H9 (cell line): ENCODE measurements around the gene COLEC12. TPM values are rescaled to one million over a fixed set of nuclear protein-coding genes. Genes with fewer than 3 reads are reported as not detected.

Source experiments
- DNase-seq: peaks from one replicate; pipeline ENCODE4 v3.0.0-alpha.2; 2017
- H2AFZ ChIP-seq: one replicate; pipeline ENCODE4 v1.6.1; 2013; ENCODE audit warnings: mild to moderate bottlenecking, low read length, control low read depth, moderate library complexity
- H2AK5ac ChIP-seq: 2 replicates; pipeline ENCODE4 v1.6.1; 2013; ENCODE audit warnings: low read length, control low read depth, mixed read lengths; ENCODE audit not compliant: insufficient read length
- H2BK120ac ChIP-seq: one replicate; pipeline ENCODE4 v1.6.1; 2013; ENCODE audit warnings: low read depth, mild to moderate bottlenecking, low read length, control low read depth, inconsistent platforms; ENCODE audit not compliant: poor library complexity, severe bottlenecking
- H2BK12ac ChIP-seq: 2 replicates; pipeline ENCODE4 v1.6.1; 2013; ENCODE audit warnings: low read length, control low read depth, mixed read lengths, low read depth; ENCODE audit not compliant: insufficient read length
- H2BK15ac ChIP-seq: 2 replicates; pipeline ENCODE4 v1.6.1; 2013; ENCODE audit warnings: low read depth, low read length, control low read depth
- H2BK20ac ChIP-seq: one replicate; pipeline ENCODE4 v1.6.1; 2013; ENCODE audit warnings: low read depth, mild to moderate bottlenecking, low read length, control low read depth, inconsistent platforms; ENCODE audit not compliant: poor library complexity, severe bottlenecking
- H2BK5ac ChIP-seq: 2 replicates; pipeline ENCODE4 v1.6.1; 2013; ENCODE audit warnings: low read length, control low read depth, mixed read lengths; ENCODE audit not compliant: insufficient read length
- H3K14ac ChIP-seq: 2 replicates; pipeline ENCODE4 v1.6.1; 2013; ENCODE audit warnings: low read length, control low read depth; ENCODE audit not compliant: insufficient read depth
- H3K18ac ChIP-seq: 2 replicates; pipeline ENCODE4 v1.6.1; 2013; ENCODE audit warnings: low read depth, mild to moderate bottlenecking, mixed read lengths, low read length, control low read depth; ENCODE audit not compliant: insufficient read length
- H3K23ac ChIP-seq: 2 replicates; pipeline ENCODE4 v1.6.1; 2013; ENCODE audit warnings: low read length, control low read depth, mixed read lengths, low read depth; ENCODE audit not compliant: insufficient read length
- H3K23me2 ChIP-seq: 2 replicates; pipeline ENCODE4 v1.6.1; 2013; ENCODE audit warnings: low read depth, mild to moderate bottlenecking, mixed read lengths, low read length, control low read depth; ENCODE audit not compliant: insufficient read length, poor library complexity, severe bottlenecking
- H3K27ac ChIP-seq: 2 replicates; pipeline ENCODE4 v1.5.1; 2013; ENCODE audit warnings: low read length, control low read depth, mixed read lengths, low read depth; ENCODE audit not compliant: insufficient read length
- H3K27me3 ChIP-seq: 2 replicates; pipeline ENCODE4 v1.6.1; 2013; ENCODE audit warnings: low read length, control low read depth, inconsistent platforms; ENCODE audit not compliant: insufficient read depth
- H3K4ac ChIP-seq: 2 replicates; pipeline ENCODE4 v1.6.1; 2013; ENCODE audit warnings: low read depth, mild to moderate bottlenecking, control low read depth, inconsistent platforms, low read length, moderate library complexity
- H3K4me1 ChIP-seq: 2 replicates; pipeline ENCODE4 v1.6.1; 2013; ENCODE audit warnings: low read length, control low read depth, inconsistent platforms; ENCODE audit not compliant: insufficient read depth
- H3K4me2 ChIP-seq: 2 replicates; pipeline ENCODE4 v1.6.1; 2013; ENCODE audit warnings: low read length, control low read depth, mixed read lengths; ENCODE audit not compliant: insufficient read length, insufficient read depth
- H3K56ac ChIP-seq: 2 replicates; pipeline ENCODE4 v1.6.1; 2013; ENCODE audit warnings: low read depth, mild to moderate bottlenecking, mixed read lengths, low read length, control low read depth; ENCODE audit not compliant: insufficient read length
- H3K79me1 ChIP-seq: 2 replicates; pipeline ENCODE4 v1.6.1; 2013; ENCODE audit warnings: low read depth, mild to moderate bottlenecking, moderate library complexity, low read length, control low read depth, inconsistent platforms; ENCODE audit not compliant: insufficient read depth, poor library complexity, severe bottlenecking
- H3K79me2 ChIP-seq: 2 replicates; pipeline ENCODE4 v1.6.1; 2013; ENCODE audit warnings: low read length, control low read depth, inconsistent platforms; ENCODE audit not compliant: insufficient read depth
- H3K9ac ChIP-seq: 2 replicates; pipeline ENCODE4 v1.6.1; 2013; ENCODE audit warnings: low read length, control low read depth, mixed read lengths; ENCODE audit not compliant: insufficient read length; ENCODE audit errors: extremely low read depth
- H3K9me3 ChIP-seq: one replicate; pipeline ENCODE4 v1.6.1; 2013; ENCODE audit warnings: low read depth, low read length, inconsistent platforms; ENCODE audit not compliant: control insufficient read depth
- H3T11ph ChIP-seq: one replicate; pipeline ENCODE4 v1.6.1; 2013; ENCODE audit warnings: mild to moderate bottlenecking, low read length, control low read depth, inconsistent platforms
- H4K20me1 ChIP-seq: one replicate; pipeline ENCODE4 v1.6.1; 2013; ENCODE audit not compliant: control insufficient read depth, insufficient read length, insufficient read depth
- H4K5ac ChIP-seq: 2 replicates; pipeline ENCODE4 v1.6.1; 2013; ENCODE audit warnings: low read depth, mild to moderate bottlenecking, mixed read lengths, low read length, control low read depth; ENCODE audit not compliant: insufficient read length
- H4K8ac ChIP-seq: replicated peaks from 2 replicates; pipeline ENCODE4 v1.6.1; 2013; ENCODE audit warnings: low read length, control low read depth, mixed read lengths, low read depth; ENCODE audit not compliant: insufficient read length
- H4K91ac ChIP-seq: 2 replicates; pipeline ENCODE4 v1.6.1; 2013; ENCODE audit warnings: low read depth, mild to moderate bottlenecking, moderate library complexity, mixed read lengths, low read length, control low read depth; ENCODE audit not compliant: insufficient read length
- H3K27ac Mint-ChIP-seq, 3 experiments: 2 replicates in 2 of 3; 3 replicates in 1 of 3; pipeline ENCODE4 v1.8.0; 2020 to 2021; ENCODE audit warnings: mixed read lengths in 3 of 3, mild to moderate bottlenecking in 1 of 3, moderate library complexity in 1 of 3
- H3K27me3 Mint-ChIP-seq: 2 replicates; pipeline ENCODE4 v1.8.0; 2021; ENCODE audit warnings: low read depth, mild to moderate bottlenecking, moderate library complexity, mixed read lengths
- H3K36me3 Mint-ChIP-seq, 3 experiments: 2 replicates in 2 of 3; 3 replicates in 1 of 3; pipeline ENCODE4 v1.8.0; 2020 to 2021; ENCODE audit warnings: low read depth in 3 of 3, mixed read lengths in 3 of 3; ENCODE audit not compliant: insufficient read depth in 1 of 3
- H3K4me1 Mint-ChIP-seq, 2 experiments: 2 replicates each; pipeline ENCODE4 v1.8.0; 2020; ENCODE audit warnings: mixed read lengths in 2 of 2
- H3K4me3 Mint-ChIP-seq, 2 experiments: 2 replicates in 1 of 2; 3 replicates in 1 of 2; pipeline ENCODE4 v1.8.0; 2020 to 2021; ENCODE audit warnings: mild to moderate bottlenecking in 2 of 2, mixed read lengths in 2 of 2, moderate library complexity in 1 of 2
- H3K9me3 Mint-ChIP-seq, 2 experiments: 2 replicates in 1 of 2; 3 replicates in 1 of 2; pipeline ENCODE4 v1.8.0; 2020; ENCODE audit warnings: mild to moderate bottlenecking in 2 of 2, mixed read lengths in 2 of 2, moderate library complexity in 1 of 2
- CTCF ChIP-seq: fragments of 200-600 bp; sonication (generic); conservative IDR thresholded peaks from 3 replicates; pipeline ENCODE4 v1.8.0; 2021; ENCODE audit warnings: antibody characterized with exemption, mild to moderate bottlenecking
- WGBS: extraction: QIAGEN DNeasy Blood & Tissue Kit; methylation state at CpG from one replicate; pipeline ENCODE4 v1.1.7; 2013; ENCODE audit warnings: missing lambda C conversion rate, low lambda C conversion rate, mixed read lengths; ENCODE audit not compliant: insufficient read length; ENCODE audit errors: extremely low coverage; 5-methylcytosine and 5-hydroxymethylcytosine counted together
- total RNA-seq: library from RNA; stranded (reverse); gene quantifications from 2 replicates; pipeline ENCODE4 v1.2.1, GENCODE V29; 2021

COLEC12 gene
- total RNA-seq, 1 experiment from 2014 or later, result 0.70 TPM

DNA sequence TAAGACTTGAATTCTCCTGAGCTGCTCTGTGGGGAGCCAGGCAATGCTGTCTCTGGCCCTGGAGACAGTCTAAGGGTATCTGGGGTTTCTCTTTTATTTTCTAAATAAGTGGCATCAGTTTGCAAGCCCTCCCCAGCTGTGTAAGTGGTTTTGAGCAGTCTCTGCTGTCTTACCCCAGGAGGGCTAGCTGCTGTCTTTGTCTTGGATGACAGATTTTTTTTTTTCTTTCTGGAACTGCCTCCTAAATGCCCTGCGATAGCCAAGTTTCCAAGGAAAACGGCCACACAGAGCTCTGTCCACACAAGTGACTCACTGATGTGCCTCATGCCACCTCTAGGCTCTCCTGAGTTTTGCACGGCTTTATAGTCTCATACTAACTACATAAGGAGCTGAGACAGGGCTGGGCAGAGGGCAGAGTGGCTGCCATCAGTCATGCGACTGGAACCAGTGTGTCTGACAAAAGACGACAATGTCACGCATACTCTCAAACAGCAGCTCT lies 195.4 kb downstream of the COLEC12 start:
- DNase-seq, result no peak
- no peaks in the 10 kb centered on the region for H3K79me1 ChIP-seq
- H3K9me3 Mint-ChIP-seq, result peaks cover 3% of the 10 kb centered on the region in 2 experiments; a peak in 3 of 5 replicates
- H3K14ac ChIP-seq, result no peak overlapping the region
- WGBS, result no CpG with 5 or more reads among the region's 6 CpGs
- H3K56ac ChIP-seq, result no peak overlapping the region
- no peaks in the 10 kb centered on the region for H3K9me3 ChIP-seq
- H2BK5ac ChIP-seq, result no peak overlapping the region
- no peaks in the 10 kb centered on the region for H4K20me1 ChIP-seq
- no peaks in the 10 kb centered on the region for H3K79me2 ChIP-seq
- H3K4me1 ChIP-seq, result peaks cover 6% of the 10 kb centered on the region
- H3K18ac ChIP-seq, result no peak overlapping the region
- no peaks in the 10 kb centered on the region; the same call in 1 of the 2 replicates for H3K27me3 Mint-ChIP-seq
- H3K4me2 ChIP-seq, result no peak overlapping the region
- no peaks in the 10 kb centered on the region for H3K23me2 ChIP-seq
- H3K4ac ChIP-seq, result no peak overlapping the region
- H3K27me3 ChIP-seq, result no peaks in the 10 kb centered on the region
- H2BK15ac ChIP-seq, result no peak overlapping the region
- peaks cover 40 to 42% of the 10 kb centered on the region in 2 experiments for H3K4me1 Mint-ChIP-seq
- H2AK5ac ChIP-seq, result no peak overlapping the region
- H4K8ac ChIP-seq, result no peak overlapping the region
- H2BK12ac ChIP-seq, result no peak overlapping the region
- no peak overlapping the region for H3T11ph ChIP-seq
- peak overlapping the region in 2 of 3 experiments; percentile 22 to 60; a peak in 3 of 7 replicates for H3K27ac Mint-ChIP-seq
- no peak overlapping the region for H3K9ac ChIP-seq
- no peaks in the 10 kb centered on the region for H3K36me3 Mint-ChIP-seq
- H2BK20ac ChIP-seq, result no peak overlapping the region
- no peak for TF ChIP-seq CTCF
- H2AFZ ChIP-seq, result peak overlapping the region; percentile 17
- no peak overlapping the region for H2BK120ac ChIP-seq
- H4K91ac ChIP-seq, result no peak overlapping the region
- H3K23ac ChIP-seq, result no peak overlapping the region
- no peak overlapping the region for H3K27ac ChIP-seq
- peak overlapping the region in 1 of 2 experiments; percentile 13; a peak in 1 of 5 replicates for H3K4me3 Mint-ChIP-seq
- H4K5ac ChIP-seq, result no peak overlapping the region
